ENCODE measurements around the gene DYDC2.
A peak's percentile ranks its signal among the peaks of the same experiment; 100 is the strongest.
"Not testable (repeated sequence)": the region's sequence is repeated elsewhere in the genome, so short reads cannot be mapped to it uniquely, and the experiment has no call there.

DYDC2 gene, protein sequence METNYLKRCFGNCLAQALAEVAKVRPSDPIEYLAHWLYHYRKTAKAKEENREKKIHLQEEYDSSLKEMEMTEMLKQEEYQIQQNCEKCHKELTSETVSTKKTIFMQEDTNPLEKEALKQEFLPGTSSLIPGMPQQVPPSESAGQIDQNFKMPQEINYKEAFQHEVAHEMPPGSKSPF

DNA sequence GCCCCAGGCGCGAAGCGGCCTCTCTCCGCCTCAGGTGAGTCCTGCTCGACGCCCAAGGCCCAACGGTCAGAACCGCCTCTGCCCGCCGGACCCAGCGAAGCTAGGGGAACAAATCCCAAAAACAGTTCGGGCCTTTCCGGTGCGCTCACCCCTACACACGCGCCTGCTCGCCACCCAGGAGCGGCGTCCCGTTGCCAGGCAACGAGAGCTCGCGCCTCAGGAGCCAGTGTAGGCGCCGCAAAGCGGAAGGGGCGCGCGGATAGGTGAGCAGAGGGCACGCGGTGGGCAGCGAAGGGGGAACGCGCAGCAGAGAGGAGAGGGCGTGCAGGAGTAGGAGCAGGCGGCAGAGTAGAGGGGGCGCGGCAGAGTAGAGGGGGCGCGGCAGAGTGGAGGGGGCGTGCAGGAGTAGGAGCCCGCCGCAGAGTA lies at the start of gene DYDC2, which contains the start of gene DYDC1:
TSS of gene DYDC2 (plus strand) at position 219 of the 426 bp plus-strand sequence. CDS start 5,663 bp downstream, outside the sequence.
TSS of gene DYDC1 (minus strand) at position 193 of the 426 bp plus-strand sequence. CDS start 4,154 bp downstream, outside the sequence.
- DNase-seq (ENCODE audit: low spot score), result peak; percentile 83

DNA sequence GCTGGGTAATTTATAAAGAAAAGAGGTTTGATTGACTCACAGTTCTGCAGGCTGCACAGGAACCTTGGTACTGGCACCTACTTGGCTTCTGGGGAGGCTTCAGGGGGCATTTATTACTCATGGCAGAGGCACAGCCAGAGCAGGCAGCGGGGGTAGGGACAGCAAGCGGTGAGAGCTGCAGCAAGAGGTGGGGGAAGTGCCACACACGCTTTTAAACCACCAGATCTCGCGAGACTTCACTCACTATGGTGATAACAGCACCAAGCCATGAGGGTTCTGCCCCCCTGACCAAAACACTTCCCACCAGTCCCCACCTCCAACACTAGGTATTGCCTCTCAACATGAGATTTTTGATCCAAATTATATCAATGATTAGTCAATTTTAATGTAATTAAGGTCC lies 43.1 kb upstream of the DYDC2 start:
- DNase-seq (ENCODE audit: low spot score), result no peak

DNA sequence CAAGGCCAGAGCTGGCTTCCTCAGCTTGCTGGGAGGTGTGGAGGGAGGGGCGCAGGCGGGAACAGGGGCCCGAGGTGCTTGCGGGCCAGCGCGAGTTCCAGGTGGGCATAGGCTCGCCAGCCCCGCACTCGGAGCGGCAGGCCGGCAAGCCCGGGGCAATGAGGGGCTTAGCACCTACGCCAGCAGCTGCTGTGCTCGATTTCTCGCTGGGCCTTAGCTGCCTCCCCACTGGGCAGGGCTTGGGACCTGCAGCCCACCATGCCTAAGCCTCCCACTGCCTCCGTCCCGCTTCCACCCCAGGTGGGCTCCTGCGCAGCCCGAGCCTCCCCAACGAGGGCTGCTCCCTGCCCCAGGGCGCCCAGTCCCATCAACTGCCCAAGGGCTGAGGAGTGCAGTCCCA lies 41.2 kb upstream of the DYDC2 start:
- DNase-seq (ENCODE audit: low spot score), result no peak

DNA sequence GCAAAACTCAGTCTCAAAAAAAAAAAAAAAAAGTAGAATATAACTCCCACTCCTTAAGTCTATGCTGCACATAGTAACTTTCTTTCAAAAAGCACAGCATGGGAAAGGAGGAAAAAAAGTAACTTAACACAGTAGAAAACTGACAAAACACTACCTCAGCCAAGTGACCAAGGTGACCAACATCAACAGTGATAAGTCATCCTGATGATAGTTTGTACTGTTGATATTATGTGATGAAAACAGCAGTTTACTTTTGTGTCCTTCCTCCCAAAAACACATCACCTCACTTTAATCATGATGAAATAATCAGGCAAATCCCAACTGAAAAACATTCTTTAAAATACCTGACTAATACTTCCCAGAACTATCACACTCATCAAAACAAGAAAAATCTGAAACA lies 37.8 kb upstream of the DYDC2 start:
- DNase-seq (ENCODE audit: low spot score), result no peak

DNA sequence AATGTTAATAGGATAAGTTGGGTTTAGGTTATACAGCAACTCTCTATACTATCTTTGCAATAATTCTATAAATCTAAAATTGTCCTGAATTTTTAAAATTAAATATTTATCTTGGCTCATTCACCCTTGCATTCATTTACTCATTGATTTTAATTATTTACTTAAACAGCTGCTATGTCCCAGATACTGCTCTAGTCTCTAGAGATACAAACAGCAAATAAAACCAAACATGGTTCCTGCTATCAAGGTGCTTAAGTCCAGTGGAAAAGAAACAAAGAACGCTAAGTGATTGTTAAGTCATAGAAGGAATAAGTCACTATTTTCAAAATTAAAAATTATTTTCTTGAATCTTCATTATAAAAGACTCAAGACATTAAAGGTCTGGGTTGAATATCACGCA lies 37.3 kb upstream of the DYDC2 start:
- DNase-seq (ENCODE audit: low spot score), result no peak

DNA sequence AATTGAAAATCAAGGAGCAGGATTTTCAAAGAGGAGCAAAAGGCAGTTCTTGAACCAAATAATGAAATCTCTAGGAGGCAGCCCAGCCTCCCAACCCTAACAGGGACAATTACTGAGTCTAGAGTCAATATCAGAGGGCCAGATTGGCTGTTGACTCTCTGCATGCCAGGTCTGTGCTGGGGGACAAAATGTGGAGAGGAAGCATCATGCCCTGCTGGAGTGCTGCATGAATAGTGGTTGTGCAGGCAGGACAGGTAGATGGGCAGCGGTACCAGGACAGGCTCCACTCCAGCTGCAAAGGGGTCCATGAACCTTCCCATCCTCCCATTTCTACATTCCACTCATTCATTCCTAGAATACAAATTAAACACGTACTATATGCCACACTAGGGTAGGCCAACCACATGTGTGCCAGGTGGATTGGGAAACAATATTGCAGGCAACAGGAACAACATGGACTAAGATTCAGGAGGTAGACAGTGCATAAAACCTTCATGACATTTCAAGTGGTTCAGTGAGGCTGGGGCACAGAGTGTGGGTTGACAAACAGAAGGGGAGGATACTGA lies 36.8 kb upstream of the DYDC2 start:
- no peak for DNase-seq (ENCODE audit: low spot score)

DNA sequence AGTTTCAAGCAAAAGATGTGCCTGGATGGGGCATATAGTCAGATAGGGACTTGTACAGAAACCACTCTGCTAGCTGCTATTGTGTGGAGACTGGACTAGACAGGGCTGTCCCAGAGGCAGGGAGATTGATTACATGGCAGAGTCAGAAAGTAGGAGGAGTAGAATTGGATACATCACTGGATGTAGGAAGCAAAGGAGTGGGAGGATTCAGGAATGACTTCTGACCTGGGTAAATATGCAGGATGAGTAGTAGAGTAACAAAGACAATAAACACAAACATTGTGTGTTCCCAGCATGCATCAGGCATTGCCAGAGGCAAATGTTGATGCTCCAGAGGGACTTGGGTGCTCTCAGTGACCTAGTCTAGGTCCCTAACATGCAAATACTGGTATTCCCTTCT lies 36.2 kb upstream of the DYDC2 start:
- DNase-seq (ENCODE audit: low spot score), result no peak

DNA sequence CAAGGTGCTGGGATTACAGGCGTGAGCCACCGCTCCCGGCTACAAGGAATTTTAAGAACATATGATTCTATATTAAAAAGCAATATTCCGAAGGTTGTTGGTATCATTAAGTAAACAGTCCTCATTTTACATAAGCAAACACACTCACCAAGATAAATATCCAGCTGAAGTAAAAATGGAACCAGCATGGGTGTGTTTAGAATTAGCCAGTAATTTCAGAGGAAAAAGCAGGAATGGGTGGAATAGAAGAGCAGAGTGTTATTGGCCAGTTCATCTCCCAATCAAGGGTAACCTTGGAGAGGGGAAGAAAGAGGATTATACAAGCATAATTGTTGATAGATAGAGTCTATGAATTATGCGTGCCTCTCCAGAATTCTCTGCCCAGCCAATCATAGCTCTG lies 35.4 kb upstream of the DYDC2 start:
- no peak for DNase-seq (ENCODE audit: low spot score)

DNA sequence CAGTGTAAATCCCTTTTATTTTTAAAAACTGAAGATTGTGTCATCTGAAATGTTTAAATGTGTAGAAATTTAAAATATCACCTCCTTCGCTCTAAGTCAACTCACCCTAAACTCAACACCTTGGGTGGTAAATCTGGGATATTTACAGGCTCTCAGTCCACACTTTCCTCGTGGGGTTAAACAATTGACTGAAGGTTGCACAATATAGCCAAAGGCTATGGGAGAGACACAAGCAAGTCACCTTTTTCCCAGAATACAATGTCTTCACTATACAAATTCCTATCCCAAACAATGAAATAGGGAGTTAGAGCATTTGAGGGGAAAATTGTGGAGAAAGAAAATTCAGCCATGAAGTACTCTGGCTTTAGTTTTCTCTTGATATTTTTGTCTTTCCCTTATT lies 34.4 kb upstream of the DYDC2 start:
- no peak for DNase-seq (ENCODE audit: low spot score)

DNA sequence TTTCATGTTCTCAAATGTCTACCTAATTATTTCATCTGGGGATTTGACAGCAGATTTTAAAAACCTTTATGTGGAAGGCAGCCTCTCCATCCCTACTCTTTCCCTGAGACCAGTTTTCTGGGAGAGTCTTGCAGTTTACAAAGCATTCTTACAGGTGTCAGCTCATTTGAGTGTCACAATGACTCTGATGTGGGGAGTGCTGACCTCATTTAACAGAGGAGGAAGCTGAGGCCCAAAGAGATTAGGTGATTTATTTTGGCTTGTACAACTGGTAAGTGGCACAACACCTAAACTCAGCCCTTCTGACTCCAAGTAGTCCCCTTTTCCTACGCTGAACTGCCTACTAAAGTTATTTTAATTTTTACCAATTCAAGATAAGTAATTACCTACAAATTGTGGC lies 33.9 kb upstream of the DYDC2 start:
- DNase-seq (ENCODE audit: low spot score), result no peak

DNA sequence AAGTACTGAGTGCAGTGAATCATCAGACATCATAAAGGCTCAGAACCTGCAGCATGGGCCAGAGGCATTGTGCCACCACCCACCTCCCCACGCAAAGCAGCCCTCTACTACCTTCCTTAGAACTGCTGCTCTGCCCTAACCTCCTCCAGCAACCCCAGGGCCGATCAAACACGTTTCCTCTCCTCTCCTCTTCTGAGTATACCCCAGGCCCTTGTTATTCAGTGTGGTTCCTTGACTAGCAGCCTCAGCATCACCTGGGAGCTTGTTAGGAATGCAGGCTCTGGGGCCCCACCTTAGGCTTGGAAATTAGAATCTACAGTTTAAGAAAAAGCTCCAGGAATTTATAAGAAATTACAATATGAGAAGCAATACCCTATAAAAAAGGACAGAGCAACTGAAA lies 33.3 kb upstream of the DYDC2 start:
- DNase-seq (ENCODE audit: low spot score), result no peak

DNA sequence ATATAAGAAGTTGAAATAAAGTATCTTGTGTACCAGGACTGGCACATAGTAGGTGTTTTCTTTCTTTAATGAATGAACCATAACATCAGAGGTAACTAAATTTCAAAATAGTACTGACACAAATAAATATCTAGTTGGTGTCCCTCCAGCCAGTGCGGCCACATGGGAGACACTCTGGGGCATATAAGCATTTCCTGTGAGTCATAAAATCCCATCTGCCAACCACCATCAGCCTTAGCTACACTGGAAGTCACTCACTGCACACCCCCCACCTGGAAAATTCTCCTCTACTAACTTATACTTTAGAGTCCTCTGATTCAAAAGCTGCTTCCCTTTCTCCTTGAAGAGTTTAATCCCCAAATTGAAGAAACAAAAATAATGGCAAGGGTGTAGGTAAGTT lies 32.5 kb upstream of the DYDC2 start:
- no peak for DNase-seq (ENCODE audit: low spot score)

DNA sequence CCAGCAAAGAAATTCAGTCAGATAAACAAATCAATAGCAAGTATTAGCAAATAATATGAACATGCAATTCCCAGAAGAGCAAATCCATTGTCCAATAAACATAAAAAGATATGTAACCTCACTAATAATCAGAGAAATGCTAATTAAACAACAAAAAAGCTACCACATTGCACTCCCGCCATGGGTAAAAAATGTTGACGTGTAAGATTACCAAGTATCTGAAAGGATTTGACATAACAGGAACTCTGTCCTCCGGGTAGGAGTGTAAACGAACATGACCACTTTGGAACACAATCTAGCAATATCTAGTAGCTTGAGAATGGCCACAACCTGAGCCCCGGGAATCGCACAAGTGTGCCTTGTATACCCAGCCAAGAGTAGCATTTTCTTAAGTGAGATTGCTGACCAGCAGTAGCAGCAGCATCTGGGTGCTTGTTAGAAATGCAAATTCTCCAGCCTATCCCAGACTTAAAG lies 31.7 kb upstream of the DYDC2 start:
- no peak for DNase-seq (ENCODE audit: low spot score)

DNA sequence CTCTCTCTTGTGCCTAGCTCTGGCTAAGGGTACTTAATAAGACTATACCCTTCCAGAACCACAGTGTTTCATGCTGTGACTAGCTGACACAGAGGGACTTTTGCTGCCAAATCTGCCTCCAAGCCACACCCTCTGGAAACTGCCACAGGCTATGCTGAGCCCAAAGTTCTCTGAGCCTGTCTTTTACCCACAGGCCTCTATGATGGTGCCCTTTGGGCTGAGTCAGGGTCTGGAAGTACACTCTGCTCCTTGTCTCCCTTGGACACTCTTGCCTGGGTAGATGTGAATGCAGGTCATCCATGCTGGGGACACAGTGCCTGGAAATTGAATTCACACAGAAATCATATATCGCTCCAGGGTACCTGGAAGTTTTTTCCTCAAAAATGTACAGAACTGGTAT lies 22.6 kb upstream of the DYDC2 start:
- no peak for DNase-seq (ENCODE audit: low spot score)

DNA sequence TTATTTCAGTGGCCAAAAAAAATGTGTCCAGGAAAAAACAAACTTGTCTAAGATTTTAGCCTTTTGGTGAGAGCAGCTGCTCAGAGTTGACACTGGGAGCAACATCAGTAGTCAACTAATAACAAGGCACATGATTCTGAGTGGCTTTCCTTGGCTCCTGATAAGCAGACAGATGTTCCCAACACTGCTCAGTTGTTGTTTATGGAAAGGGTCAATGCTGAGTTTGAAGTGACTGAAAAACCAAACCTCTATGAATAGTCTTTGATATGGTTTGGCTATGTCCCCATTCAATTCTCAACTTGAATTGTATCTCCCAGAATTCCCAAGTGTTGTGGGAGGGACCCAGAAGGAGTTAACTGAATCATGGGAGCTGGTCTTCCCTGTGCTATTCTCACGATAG lies 12.3 kb upstream of the DYDC2 start:
- no peak for DNase-seq (ENCODE audit: low spot score)

DNA sequence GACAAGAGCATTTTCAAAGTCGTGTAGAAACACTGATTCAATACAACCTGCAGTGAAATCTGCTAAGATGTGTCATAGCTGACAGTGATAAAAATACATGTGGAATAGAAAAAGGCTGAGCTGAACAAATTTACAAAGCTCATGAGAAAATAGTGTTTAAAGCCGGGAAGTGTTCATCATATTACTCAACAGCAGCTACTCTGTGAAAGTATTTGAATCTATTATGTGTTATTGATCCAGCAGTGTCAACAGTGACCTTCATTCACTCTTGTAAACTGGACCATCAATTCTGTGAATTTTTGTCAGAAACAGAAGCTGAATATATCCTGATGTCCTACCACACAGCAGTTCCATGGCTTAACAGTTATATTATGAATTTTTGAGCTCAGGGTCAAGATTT lies 11.7 kb upstream of the DYDC2 start:
- no peak for DNase-seq (ENCODE audit: low spot score)

DNA sequence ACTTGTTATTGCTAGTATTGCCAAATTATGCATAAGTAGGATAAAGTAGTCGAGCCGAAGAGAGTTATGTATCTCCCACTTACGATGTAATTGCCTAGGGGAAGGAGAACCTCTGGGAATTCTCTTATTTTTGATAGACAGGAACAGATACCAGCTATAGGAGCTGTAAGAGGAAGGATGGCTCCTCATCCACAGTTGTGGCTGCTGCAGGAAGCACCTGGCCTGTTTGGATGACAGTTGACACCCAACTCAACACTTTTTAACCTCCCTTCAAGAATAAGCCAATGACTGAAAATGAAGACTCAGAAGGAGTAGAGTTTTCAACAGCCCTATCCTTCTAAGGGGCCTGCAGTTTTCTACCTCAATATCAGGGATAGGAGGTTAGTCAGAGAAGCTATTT lies 6.3 kb upstream of the DYDC2 start:
- DNase-seq (ENCODE audit: low spot score), result no peak

DNA sequence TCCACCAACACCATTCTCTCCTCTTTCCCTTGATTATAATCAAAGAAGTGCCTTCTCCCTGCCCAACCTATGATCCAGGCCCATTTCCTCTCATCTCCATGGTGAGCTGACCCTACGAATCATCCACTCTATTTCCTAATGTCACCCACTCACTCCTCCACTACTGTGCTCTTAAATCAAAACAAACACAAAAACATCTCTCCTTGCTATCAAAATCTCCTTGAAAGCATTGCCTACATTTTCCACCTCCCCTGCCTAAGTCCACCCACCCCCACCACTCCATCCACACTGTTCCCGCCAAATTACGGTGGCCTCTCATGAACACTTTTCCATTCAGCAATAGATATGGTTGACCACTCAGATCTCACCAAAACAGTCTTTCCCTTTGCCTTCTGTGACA lies 5.4 kb upstream of the DYDC2 start:
- no peak for DNase-seq (ENCODE audit: low spot score)

DNA sequence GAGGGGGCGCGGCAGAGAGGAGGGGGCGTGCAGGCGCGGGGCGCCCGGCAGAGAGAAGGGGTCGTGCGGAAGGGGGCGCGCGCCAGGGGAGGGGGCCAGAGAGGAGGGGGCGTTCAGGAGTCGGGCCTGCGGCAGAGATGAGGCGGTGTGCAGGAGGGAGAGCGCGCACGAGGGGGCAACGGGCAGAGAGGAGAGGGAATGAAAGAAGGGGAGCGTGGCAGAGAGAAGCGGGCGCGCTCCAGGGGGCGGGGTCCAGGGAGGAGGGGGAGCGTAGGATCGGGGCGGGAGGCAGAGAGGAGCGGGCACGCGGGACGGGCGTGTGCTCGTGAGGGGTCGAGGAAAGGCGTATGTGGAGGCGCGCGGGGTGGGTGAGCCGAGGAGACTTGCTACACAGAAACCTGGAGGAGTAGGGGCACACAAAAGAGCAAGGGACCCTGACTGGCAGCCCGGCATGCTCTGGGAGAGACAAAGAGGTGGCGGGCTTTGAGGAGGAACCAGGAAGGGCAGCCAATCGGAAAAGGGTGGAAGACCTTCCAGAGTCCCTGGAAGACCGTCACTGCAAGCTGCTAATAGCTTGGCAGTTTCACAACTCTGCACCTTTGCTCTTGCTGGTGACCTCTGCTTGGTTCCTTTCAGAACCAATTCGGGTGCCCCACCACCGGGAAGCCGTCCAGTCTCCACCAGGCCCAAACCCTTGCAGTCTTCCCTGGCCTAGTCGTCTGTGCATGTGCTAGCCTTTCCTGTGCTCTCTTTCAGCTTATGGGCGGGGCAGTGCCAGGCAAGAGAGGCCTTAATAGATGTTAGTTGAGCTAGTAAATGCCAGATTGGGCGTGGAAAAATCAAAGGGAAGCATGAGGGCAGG lies 639 bp downstream of the DYDC2 start:
- DNase-seq (ENCODE audit: low spot score), result no peak

DNA sequence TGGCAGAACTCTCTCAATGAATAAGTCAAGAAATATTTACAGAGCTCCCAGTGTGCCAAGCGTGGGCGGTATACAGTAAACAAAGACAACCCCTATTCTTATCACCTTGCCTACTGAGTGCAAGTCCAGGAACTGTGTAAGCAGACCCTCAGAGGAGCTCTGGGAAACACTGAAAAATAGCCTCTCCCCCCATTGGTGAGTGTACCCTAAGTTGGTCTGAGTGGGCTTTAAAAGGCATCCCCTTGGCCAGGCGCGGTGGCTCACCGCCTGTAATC lies 1.2 kb downstream of the DYDC2 start:
- no peak for DNase-seq (ENCODE audit: low spot score)

DNA sequence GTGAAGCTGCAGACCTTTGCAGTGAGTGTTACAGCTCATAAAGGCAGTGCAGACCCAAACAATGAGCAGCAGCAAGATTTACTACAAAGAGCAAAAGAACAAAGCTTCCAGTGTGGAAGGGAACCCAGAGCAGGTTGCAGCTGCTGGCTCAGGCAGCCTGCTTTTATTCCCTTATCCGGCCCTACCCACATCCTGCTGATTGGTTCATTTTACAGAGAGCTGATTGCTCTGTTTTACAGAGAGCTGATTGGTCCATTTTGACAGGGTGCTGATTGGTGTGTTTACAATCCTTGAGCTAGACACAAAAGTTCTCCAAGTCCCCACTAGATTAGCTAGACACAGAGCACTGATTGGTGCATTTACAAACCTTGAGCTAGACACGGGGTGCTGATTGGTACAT lies 2.3 kb downstream of the DYDC2 start:
- DNase-seq (ENCODE audit: low spot score), result not testable (repeated sequence)

DNA sequence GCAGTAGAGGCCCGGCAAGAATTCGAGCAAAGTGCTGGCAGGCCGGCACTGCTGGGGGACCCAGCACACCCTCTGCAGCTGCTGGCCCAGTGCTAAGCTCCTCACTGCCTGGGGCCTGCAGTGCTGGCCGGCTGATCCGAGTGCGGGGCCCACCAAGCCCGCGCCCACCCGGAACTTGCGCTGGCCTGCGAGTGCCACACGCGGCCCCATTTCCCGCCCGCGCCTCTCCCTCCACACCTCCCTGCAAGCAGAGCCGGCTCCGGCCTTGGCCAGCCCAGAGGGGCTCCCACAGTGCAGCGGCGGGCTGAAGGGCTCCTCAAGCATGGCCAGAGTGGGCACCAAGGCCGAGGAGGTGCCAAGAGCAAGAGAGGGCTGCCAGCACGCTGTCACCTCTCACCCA lies 3.1 kb downstream of the DYDC2 start:
- no peak for DNase-seq (ENCODE audit: low spot score)

DNA sequence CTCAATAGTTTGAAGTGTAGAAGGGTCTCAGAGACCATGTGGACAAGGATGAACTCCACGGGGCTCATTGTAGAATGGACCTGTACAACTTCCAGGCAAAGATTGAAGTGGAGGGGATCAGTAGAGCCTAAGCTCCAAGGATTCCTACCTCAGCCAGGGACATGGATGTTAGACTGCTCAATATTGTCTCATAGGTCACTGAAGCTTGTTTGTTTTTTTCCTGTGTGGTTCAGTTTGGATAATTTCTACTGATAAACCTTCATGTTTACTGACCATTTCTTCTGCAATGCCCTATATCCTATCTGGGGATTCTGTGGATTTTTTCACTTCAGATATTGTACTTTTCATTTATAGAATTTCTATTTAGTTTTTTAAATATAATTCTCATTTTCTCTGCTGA lies 8.9 kb downstream of the DYDC2 start:
- no peak for DNase-seq (ENCODE audit: low spot score)

DNA sequence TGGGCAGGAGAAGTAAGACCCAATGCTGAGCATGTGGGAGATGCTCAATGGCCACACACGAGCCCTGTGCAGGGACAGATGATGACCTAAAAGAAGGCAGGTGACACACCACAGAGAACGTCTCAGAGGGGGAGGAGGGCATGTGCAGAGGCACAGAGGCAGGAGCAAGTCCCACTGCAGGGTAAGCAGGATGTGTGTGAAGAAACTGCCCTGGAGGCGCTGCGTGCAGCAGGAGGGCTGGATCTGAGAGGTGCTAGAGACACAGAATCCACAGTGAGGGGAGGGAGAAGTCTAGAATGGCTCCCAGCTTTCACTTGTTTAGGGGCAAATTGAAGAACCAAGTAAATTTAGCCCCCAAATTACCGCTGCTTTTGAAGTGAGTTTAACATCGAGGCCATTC lies 14.9 kb downstream of the DYDC2 start:
- DNase-seq (ENCODE audit: low spot score), result no peak

Measured in ecto neural progenitor cell (in vitro differentiated cells).